Thymus (tissue), 11 donors: Measurements from ENCODE around the gene PDCD7. TPM values are rescaled to one million over a fixed set of nuclear protein-coding genes. Genes with fewer than 3 reads are reported as not detected.
A peak's percentile ranks its signal among the peaks of the same experiment; 100 is the strongest.
"Not testable (repeated sequence)": the region's sequence is repeated elsewhere in the genome, so short reads cannot be mapped to it uniquely, and the experiment has no call there.

Source experiments
- DNase-seq, 9 donors: peaks; one replicate each; pipeline ENCODE4 v3.0.0-alpha.2; 2013; ENCODE audit warnings: low spot score in 9 of 9, low read depth in 6 of 9, missing footprints in 1 of 9
- H3K27ac ChIP-seq, 2 donors: one replicate each; pipeline ENCODE4 v1.5.1; 2013; ENCODE audit warnings: control low read depth in 1 of 2, low read depth in 1 of 2, low read length in 1 of 2, mild to moderate bottlenecking in 1 of 2, moderate library complexity in 1 of 2
- H3K27me3 ChIP-seq, 2 donors: one replicate each; pipeline ENCODE4 v1.5.1; 2013; ENCODE audit warnings: low read length in 1 of 2; ENCODE audit not compliant: control insufficient read depth in 2 of 2, insufficient read depth in 1 of 2
- H3K36me3 ChIP-seq, 2 donors: one replicate each; pipeline ENCODE4 v1.5.1; 2013; ENCODE audit warnings: low read length in 1 of 2, mild to moderate bottlenecking in 1 of 2, moderate library complexity in 1 of 2; ENCODE audit not compliant: control insufficient read depth in 2 of 2, insufficient read depth in 2 of 2
- H3K4me1 ChIP-seq, 2 donors: one replicate each; pipeline ENCODE4 v1.5.1; 2013; ENCODE audit warnings: low read length in 2 of 2; ENCODE audit not compliant: control insufficient read depth in 2 of 2, insufficient read depth in 2 of 2
- H3K4me3 ChIP-seq, 2 donors: one replicate each; pipeline ENCODE4 v1.5.1; 2013; ENCODE audit warnings: low read length in 2 of 2, control low read depth in 1 of 2, mild to moderate bottlenecking in 1 of 2
- H3K9me3 ChIP-seq, 2 donors: one replicate each; pipeline ENCODE4 v1.5.1; 2013; ENCODE audit warnings: low read length in 1 of 2, mild to moderate bottlenecking in 1 of 2; ENCODE audit not compliant: control insufficient read depth in 2 of 2, insufficient read depth in 1 of 2
- WGBS: extraction: QIAGEN DNeasy Blood & Tissue Kit; methylation state at CpG from one replicate; pipeline ENCODE4 v1.1.7; 2013; 5-methylcytosine and 5-hydroxymethylcytosine counted together
- polyA plus RNA-seq: library from polyadenylated mRNA; stranded (reverse); fragments of 200-250 nt; gene quantifications from one replicate; pipeline ENCODE4 v1.2.3, GENCODE V29; 2013
- total RNA-seq: library from RNA; stranded (reverse); fragments of 120-200 nt; gene quantifications from one replicate; pipeline ENCODE4 v1.2.4, GENCODE V29; 2013
- donor health status: healthy.

Gene PDCD7
- total and polyA plus RNA-seq, 2 donors: 12.2 to 16.6 TPM

- WGBS: 97% methylated on average over 4 of the region's 4 CpGs
- not testable (repeated sequence) for H3K4me3 ChIP-seq, H3K4me1 ChIP-seq, DNase-seq, H3K27ac ChIP-seq, H3K27me3 ChIP-seq, H3K36me3 ChIP-seq, H3K9me3 ChIP-seq
Measured at GRCh38 chr15:65137893-65138292, 4.3 kb upstream of the PDCD7 start.

DNA sequence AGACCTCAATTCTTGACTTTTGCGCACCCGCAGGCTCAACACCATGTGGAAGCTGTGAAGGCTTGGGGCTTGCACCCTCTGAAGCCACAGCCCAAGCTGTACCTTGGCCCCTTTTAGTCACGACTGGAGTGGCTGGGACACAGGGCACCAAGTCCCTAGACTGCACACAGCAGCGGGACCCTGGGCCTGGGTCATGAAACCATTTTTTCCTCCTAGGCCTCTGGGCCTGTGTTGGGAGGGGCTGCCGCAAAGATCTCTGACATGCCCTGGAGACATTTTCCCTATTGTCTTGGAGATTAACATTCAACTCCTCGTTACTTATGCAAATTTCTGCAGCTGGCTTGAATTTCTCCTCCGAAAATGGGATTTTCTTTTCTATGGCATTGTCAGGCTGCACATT is 3.5 kb upstream of the PDCD7 start:
- not testable (repeated sequence) for DNase-seq, H3K27me3 ChIP-seq, H3K4me1 ChIP-seq, H3K27ac ChIP-seq, H3K36me3 ChIP-seq, H3K9me3 ChIP-seq, H3K4me3 ChIP-seq
- 96% methylated on average over 7 of the region's 7 CpGs for WGBS

- WGBS: 97% methylated on average over 8 of the region's 8 CpGs
- Histone ChIP-seq H3K27me3 (no peaks in the 10 kb centered on the region), H3K36me3 (peaks cover 8 to 11% of the 10 kb centered on the region in 2 donors), H3K27ac (no peak overlapping the region), H3K9me3 (peaks cover 0 to 6% of the 10 kb centered on the region in 2 donors), H3K4me1 (peaks cover 9 to 13% of the 10 kb centered on the region in 2 donors), H3K4me3 (no peak overlapping the region)
- no peak for DNase-seq
Measured at GRCh38 chr15:65134538-65134937, 930 bp upstream of the PDCD7 start.

DNA sequence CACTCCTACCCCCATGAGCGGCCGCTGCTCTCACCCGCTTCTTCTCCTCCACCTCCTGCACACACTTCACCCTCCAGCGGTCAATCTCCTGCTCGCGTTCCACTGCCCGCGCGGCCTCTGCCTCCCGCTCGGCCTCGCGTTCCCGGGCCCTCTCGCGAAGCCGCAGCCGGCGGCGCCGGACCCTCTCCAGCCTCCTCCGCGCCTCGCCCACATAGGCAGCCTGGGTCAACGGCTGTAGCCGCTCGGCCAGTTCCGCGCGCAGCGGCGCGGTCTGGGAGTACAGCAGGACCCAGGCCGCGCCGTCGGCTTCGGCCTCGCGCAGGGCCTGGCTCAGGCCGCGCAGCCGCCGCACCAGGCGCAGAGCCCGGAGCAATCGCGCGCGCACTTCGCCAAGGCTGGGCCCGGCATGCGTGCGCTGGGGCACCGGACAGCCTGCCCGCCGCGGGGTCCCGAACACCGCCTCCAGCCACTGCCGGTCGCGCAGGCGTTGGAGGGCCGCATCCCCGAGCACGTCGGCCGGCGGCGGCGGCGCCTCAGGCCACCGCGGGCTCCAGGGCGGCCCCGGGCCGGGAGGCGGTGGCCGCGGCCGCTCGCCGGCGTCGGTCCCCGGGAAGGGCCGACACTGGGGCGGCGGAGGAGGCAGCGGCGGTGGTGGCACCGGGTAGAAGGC is 595 bp downstream of the PDCD7 start:
- Histone ChIP-seq H3K27ac (peak overlapping the region in 1 of 2 donors; percentile 92), H3K27me3 (no peaks in the 10 kb centered on the region), H3K36me3 (peaks cover 20 to 26% of the 10 kb centered on the region in 2 donors), H3K4me1 (peaks cover 9 to 13% of the 10 kb centered on the region in 2 donors), H3K9me3 (peaks cover 0 to 6% of the 10 kb centered on the region in 2 donors), H3K4me3 (peak overlapping the region; percentile 53 to 97)
- DNase-seq: peak in 4 of 9 donors; percentile 9 to 35 (median 14)
- WGBS: under 1% methylated on average over 93 of the region's 93 CpGs

GRCh38 chr15:65130941-65131340 is 2.7 kb downstream of the PDCD7 start:
- WGBS: 97% methylated on average over 5 of the region's 5 CpGs
- no peak overlapping the region for H3K4me3 ChIP-seq
- H3K27me3 ChIP-seq: no peaks in the 10 kb centered on the region
- H3K27ac ChIP-seq: no peak overlapping the region
- no peaks in the 10 kb centered on the region for H3K9me3 ChIP-seq
- no peak for DNase-seq
- H3K36me3 ChIP-seq: peaks cover 34 to 42% of the 10 kb centered on the region in 2 donors
- H3K4me1 ChIP-seq: peaks cover 9 to 13% of the 10 kb centered on the region in 2 donors

DNA sequence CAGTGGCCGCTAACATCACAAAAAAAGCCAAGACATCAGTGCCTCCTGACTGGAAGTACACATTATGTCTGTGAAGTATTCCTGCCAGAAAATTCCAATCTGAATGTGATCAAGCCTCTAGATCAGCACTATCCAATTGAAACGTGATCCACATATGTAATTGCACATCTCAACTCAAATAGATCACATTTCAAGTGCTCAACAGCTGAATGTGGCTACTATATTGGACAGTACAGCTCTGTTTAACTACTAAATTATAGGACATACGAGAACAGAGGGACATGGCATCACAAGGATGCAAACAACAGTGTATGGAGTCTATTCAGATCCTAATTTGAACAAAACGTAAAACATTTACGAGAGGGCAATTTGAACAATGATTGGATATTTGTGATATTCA is 18.1 kb downstream of the PDCD7 start:
- Histone ChIP-seq H3K36me3 (peaks cover 54 to 55% of the 10 kb centered on the region in 2 donors), H3K27me3 (no peaks in the 10 kb centered on the region), H3K27ac (no peak overlapping the region), H3K4me3 (no peak overlapping the region), H3K4me1 (no peaks in the 10 kb centered on the region), H3K9me3 (no peaks in the 10 kb centered on the region)
- no peak for DNase-seq
- WGBS: 97% methylated on average over 5 of the region's 5 CpGs

GRCh38 chr15:65115086-65115485 is 18.5 kb downstream of the PDCD7 start, which contains the start of gene UBAP1L:
Gene UBAP1L, minus strand, starts transcription at chr15:65115200. Its CDS starts 8,985 bp downstream, at chr15:65106215.
- Histone ChIP-seq H3K36me3 (peaks cover 53 to 54% of the 10 kb centered on the region in 2 donors), H3K27me3 (no peaks in the 10 kb centered on the region), H3K27ac (no peak within 1 kb of the TSS), H3K4me1 (no peaks in the 10 kb centered on the region), H3K9me3 (no peaks in the 10 kb centered on the region), H3K4me3 (no peak within 1 kb of the TSS)
- DNase-seq: no peak
- WGBS: over 99% methylated on average over 2 of the region's 2 CpGs

- Histone ChIP-seq H3K27me3 (no peaks in the 10 kb centered on the region), H3K4me1 (no peaks in the 10 kb centered on the region), H3K4me3 (no peak overlapping the region), H3K27ac (no peak overlapping the region), H3K9me3 (no peaks in the 10 kb centered on the region), H3K36me3 (peaks cover 31 to 34% of the 10 kb centered on the region in 2 donors)
- no peak for DNase-seq
- WGBS: 97% methylated on average over 3 of the region's 3 CpGs
Measured at GRCh38 chr15:65110676-65111292, 22.8 kb downstream of the PDCD7 start.

DNA sequence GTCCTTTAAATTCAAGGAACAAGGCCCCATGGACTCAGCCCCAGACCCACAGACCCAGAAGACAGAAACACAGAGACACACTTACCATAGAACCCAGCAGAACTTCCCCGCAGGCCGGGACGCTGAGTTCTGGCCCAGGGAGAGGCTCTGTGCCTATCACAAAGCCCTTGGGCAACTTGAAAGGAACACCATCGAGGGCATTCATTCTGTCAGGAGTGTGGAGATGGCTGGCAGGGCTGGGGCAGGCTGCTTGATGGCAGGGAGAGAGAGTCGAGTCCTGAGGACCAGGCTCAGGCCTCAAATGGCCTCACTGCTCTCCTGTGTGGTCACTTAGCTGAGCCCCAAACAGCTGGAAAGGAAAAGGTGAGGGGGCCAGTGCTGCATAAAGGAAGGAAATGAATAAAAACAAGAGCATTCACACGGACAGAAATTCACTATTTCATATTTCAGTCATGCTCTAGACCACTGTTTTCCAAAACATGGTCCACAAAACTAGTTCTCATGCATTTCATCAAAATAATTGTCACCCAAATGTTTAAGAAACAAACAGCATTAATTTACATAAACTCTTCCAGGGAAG is 27.5 kb downstream of the PDCD7 start:
- Histone ChIP-seq H3K27me3 (no peaks in the 10 kb centered on the region), H3K36me3 (peaks cover 16 to 28% of the 10 kb centered on the region in 2 donors), H3K27ac (no peak overlapping the region), H3K9me3 (no peaks in the 10 kb centered on the region), H3K4me3 (no peak overlapping the region), H3K4me1 (no peaks in the 10 kb centered on the region)
- WGBS: 84% methylated on average over 6 of the region's 6 CpGs
- DNase-seq: no peak
